Thymus (tissue), 11 donors: ENCODE measurements around the gene TAF13. TPM values are rescaled to one million over a fixed set of nuclear protein-coding genes. Genes with fewer than 3 reads are reported as not detected.
"Not testable (repeated sequence)": the region's sequence is repeated elsewhere in the genome, so short reads cannot be mapped to it uniquely, and the experiment has no call there.

Experiments used
- DNase-seq, 9 donors: peaks; one replicate each; pipeline ENCODE4 v3.0.0-alpha.2; 2013; ENCODE audit warnings: low spot score in 9 of 9, low read depth in 6 of 9, missing footprints in 1 of 9
- H3K27ac ChIP-seq, 2 donors: one replicate each; pipeline ENCODE4 v1.5.1; 2013; ENCODE audit warnings: control low read depth in 1 of 2, low read depth in 1 of 2, low read length in 1 of 2, mild to moderate bottlenecking in 1 of 2, moderate library complexity in 1 of 2
- H3K27me3 ChIP-seq, 2 donors: one replicate each; pipeline ENCODE4 v1.5.1; 2013; ENCODE audit warnings: low read length in 1 of 2; ENCODE audit not compliant: control insufficient read depth in 2 of 2, insufficient read depth in 1 of 2
- H3K36me3 ChIP-seq, 2 donors: one replicate each; pipeline ENCODE4 v1.5.1; 2013; ENCODE audit warnings: low read length in 1 of 2, mild to moderate bottlenecking in 1 of 2, moderate library complexity in 1 of 2; ENCODE audit not compliant: control insufficient read depth in 2 of 2, insufficient read depth in 2 of 2
- H3K4me1 ChIP-seq, 2 donors: one replicate each; pipeline ENCODE4 v1.5.1; 2013; ENCODE audit warnings: low read length in 2 of 2; ENCODE audit not compliant: control insufficient read depth in 2 of 2, insufficient read depth in 2 of 2
- H3K4me3 ChIP-seq, 2 donors: one replicate each; pipeline ENCODE4 v1.5.1; 2013; ENCODE audit warnings: low read length in 2 of 2, control low read depth in 1 of 2, mild to moderate bottlenecking in 1 of 2
- H3K9me3 ChIP-seq, 2 donors: one replicate each; pipeline ENCODE4 v1.5.1; 2013; ENCODE audit warnings: low read length in 1 of 2, mild to moderate bottlenecking in 1 of 2; ENCODE audit not compliant: control insufficient read depth in 2 of 2, insufficient read depth in 1 of 2
- WGBS: extraction: QIAGEN DNeasy Blood & Tissue Kit; methylation state at CpG from one replicate; pipeline ENCODE4 v1.1.7; 2013; 5-methylcytosine and 5-hydroxymethylcytosine counted together
- polyA plus RNA-seq: library from polyadenylated mRNA; stranded (reverse); fragments of 200-250 nt; gene quantifications from one replicate; pipeline ENCODE4 v1.2.3, GENCODE V29; 2013
- total RNA-seq: library from RNA; stranded (reverse); fragments of 120-200 nt; gene quantifications from one replicate; pipeline ENCODE4 v1.2.4, GENCODE V29; 2013
- donor health status: healthy.

The TAF13 gene
- total and polyA plus RNA-seq, 2 donors = 14.8 to 40.6 TPM

- 94% methylated on average over 4 of the region's 4 CpGs for WGBS
- no peak overlapping the region for H3K27ac ChIP-seq
- no peaks in the 10 kb centered on the region for H3K9me3 ChIP-seq
Observed at GRCh38 chr1:109061183-109061582, 14.6 kb downstream of the TAF13 start.

DNA sequence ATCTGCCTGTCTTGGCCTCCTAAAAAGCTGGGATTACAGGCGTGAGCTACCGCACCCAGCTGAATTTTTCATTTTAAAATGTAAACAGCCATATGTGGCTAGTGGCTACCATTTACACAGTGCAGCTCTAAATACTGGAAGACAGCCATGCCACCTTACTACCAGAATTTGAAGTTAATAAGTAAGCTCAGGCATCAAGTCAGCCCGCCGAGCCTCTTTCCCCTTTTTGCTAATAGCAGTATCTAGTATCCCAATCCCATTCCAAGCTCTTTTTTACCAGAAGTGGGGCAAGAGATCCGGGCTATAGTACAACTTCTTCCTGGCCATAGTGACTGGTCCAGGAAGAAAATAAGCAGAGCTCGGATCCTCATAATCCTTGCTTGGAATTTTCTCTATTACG is 15.1 kb downstream of the TAF13 start:
- no peaks in the 10 kb centered on the region for H3K9me3 ChIP-seq
- no peak overlapping the region for H3K4me3 ChIP-seq
- peaks cover 4 to 5% of the 10 kb centered on the region in 2 donors for H3K36me3 ChIP-seq
- no peak overlapping the region for H3K27ac ChIP-seq
- no peaks in the 10 kb centered on the region for H3K27me3 ChIP-seq
- DNase-seq = no peak
- 90% methylated on average over 7 of the region's 7 CpGs for WGBS
- H3K4me1 ChIP-seq = no peaks in the 10 kb centered on the region

More at GRCh38 chr1:109061183-109061582, 14.6 kb downstream of the TAF13 start:
- H3K36me3 ChIP-seq = peaks cover 4 to 5% of the 10 kb centered on the region in 2 donors
- no peak for DNase-seq
- H3K4me1 ChIP-seq = no peaks in the 10 kb centered on the region
- H3K27me3 ChIP-seq = no peaks in the 10 kb centered on the region
- no peak overlapping the region for H3K4me3 ChIP-seq

- peaks cover 0 to 3% of the 10 kb centered on the region in 2 donors for H3K36me3 ChIP-seq
Observed at GRCh38 chr1:109059026-109059425, 16.8 kb downstream of the TAF13 start.

GRCh38 chr1:109056064-109056463 is 19.7 kb downstream of the TAF13 start:
- Histone ChIP-seq H3K27me3 (no peaks in the 10 kb centered on the region), H3K27ac (no peak overlapping the region), H3K9me3 (no peaks in the 10 kb centered on the region), H3K4me3 (no peak overlapping the region), H3K4me1 (no peaks in the 10 kb centered on the region), H3K36me3 (no peaks in the 10 kb centered on the region)
- no peak for DNase-seq
- WGBS = 97% methylated on average over 3 of the region's 3 CpGs

More at GRCh38 chr1:109059026-109059425, 16.8 kb downstream of the TAF13 start:
- H3K27me3 ChIP-seq = no peaks in the 10 kb centered on the region
- DNase-seq = no peak
- H3K9me3 ChIP-seq = no peaks in the 10 kb centered on the region
- H3K27ac ChIP-seq = no peak overlapping the region
- H3K4me3 ChIP-seq = no peak overlapping the region
- H3K4me1 ChIP-seq = no peaks in the 10 kb centered on the region

GRCh38 chr1:109052145-109052544 is 23.7 kb downstream of the TAF13 start:
- not testable (repeated sequence) for H3K4me1 ChIP-seq, H3K27me3 ChIP-seq, H3K9me3 ChIP-seq, DNase-seq, H3K27ac ChIP-seq, H3K4me3 ChIP-seq, H3K36me3 ChIP-seq
- WGBS = 98% methylated on average over 3 of the region's 3 CpGs

GRCh38 chr1:109050228-109050995 is 25.4 kb downstream of the TAF13 start:
- H3K36me3 ChIP-seq = no peaks in the 10 kb centered on the region
- 86% methylated on average over 7 of the region's 7 CpGs for WGBS
- H3K4me3 ChIP-seq = no peak overlapping the region
- no peaks in the 10 kb centered on the region for H3K27me3 ChIP-seq
- peak overlapping the region; percentile 18 to 28 for H3K27ac ChIP-seq
- H3K4me1 ChIP-seq = no peaks in the 10 kb centered on the region
- DNase-seq = no peak
- H3K9me3 ChIP-seq = no peaks in the 10 kb centered on the region

- Histone ChIP-seq H3K9me3 (no peaks in the 10 kb centered on the region), H3K4me1 (no peaks in the 10 kb centered on the region), H3K36me3 (no peaks in the 10 kb centered on the region), H3K27me3 (no peaks in the 10 kb centered on the region), H3K27ac (no peak overlapping the region), H3K4me3 (no peak overlapping the region)
- no peak for DNase-seq
- WGBS = 31% methylated on average over 2 of the region's 2 CpGs
Observed at GRCh38 chr1:109048335-109048734, 27.5 kb downstream of the TAF13 start.

GRCh38 chr1:109047339-109047738 is 28.5 kb downstream of the TAF13 start:
- Histone ChIP-seq H3K27ac (no peak overlapping the region), H3K36me3 (no peaks in the 10 kb centered on the region), H3K4me1 (peaks cover 0 to 2% of the 10 kb centered on the region in 2 donors), H3K4me3 (no peak overlapping the region), H3K27me3 (no peaks in the 10 kb centered on the region), H3K9me3 (no peaks in the 10 kb centered on the region)
- no peak for DNase-seq
- WGBS = 94% methylated on average over 6 of the region's 6 CpGs

GRCh38 chr1:109046671-109047070 is 29.1 kb downstream of the TAF13 start:
- Histone ChIP-seq H3K4me1 (peaks cover 0 to 3% of the 10 kb centered on the region in 2 donors), H3K4me3 (no peak overlapping the region), H3K9me3 (no peaks in the 10 kb centered on the region), H3K36me3 (no peaks in the 10 kb centered on the region), H3K27me3 (no peaks in the 10 kb centered on the region), H3K27ac (no peak overlapping the region)
- 88% methylated on average over 4 of the region's 4 CpGs for WGBS
- no peak for DNase-seq
